ENCODE data around the gene GSTM2.

GSTM2 gene

DNA sequence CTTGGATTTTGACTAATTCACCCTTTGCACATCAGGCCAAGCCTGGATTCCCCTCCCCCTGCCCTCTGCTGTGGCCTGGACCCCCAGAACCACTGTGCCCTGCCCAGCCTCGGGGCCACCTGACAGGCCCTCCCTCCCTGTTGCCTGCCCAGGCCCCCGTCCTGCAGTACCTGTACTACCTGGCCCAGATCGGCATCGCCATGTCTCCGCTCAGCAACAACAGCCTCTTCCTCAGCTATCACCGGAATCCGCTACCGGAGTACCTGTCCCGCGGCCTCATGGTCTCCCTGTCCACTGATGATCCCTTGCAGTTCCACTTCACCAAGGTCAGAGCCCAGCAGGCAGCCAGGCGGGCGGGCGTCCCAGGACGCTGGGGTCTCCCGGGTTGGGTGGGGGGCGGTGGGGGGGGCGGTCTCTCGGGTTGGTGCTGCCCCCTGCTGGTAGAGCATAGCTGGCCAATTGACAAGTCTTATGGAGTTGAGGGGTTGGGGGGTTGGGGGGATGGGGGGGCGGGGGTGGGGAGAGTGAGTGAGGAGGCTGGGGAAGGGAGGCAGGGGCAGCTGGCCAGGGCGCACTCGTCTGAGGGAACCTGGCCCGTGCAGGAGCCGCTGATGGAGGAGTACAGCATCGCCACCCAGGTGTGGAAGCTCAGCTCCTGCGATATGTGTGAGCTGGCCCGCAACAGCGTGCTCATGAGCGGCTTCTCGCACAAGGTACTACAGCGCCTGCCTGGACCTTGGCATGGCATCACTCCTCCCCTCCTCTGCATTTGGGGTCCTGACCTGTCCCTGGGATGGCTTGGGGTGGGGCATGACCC is 37.6 kb upstream of the GSTM2 start:
- no peak for DNase-seq

DNA sequence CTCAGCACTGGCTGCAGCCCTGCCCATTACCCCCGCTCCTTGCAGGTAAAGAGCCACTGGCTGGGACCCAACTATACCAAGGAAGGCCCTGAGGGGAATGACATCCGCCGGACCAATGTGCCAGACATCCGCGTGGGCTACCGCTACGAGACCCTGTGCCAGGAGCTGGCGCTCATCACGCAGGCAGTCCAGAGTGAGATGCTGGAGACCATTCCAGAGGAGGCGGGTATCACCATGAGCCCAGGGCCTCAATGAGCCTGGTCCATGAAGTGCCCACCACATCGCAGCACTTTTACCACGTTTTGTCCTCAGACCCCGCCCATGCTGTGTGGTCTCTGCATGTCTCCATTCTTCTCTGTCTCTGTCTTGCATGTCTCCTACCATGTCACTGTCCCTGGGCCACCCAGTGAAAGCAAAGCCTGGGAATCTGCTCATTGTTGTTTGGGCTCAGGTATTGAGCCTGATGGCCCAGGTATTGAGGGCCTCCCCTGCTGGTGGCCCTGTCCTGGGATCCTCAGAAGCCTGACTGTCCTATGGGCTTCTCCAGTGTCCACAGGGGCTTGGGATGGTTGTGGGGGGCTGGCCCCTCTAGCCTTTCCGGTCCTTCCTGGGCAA is 36.9 kb upstream of the GSTM2 start:
- no peak for DNase-seq

DNA sequence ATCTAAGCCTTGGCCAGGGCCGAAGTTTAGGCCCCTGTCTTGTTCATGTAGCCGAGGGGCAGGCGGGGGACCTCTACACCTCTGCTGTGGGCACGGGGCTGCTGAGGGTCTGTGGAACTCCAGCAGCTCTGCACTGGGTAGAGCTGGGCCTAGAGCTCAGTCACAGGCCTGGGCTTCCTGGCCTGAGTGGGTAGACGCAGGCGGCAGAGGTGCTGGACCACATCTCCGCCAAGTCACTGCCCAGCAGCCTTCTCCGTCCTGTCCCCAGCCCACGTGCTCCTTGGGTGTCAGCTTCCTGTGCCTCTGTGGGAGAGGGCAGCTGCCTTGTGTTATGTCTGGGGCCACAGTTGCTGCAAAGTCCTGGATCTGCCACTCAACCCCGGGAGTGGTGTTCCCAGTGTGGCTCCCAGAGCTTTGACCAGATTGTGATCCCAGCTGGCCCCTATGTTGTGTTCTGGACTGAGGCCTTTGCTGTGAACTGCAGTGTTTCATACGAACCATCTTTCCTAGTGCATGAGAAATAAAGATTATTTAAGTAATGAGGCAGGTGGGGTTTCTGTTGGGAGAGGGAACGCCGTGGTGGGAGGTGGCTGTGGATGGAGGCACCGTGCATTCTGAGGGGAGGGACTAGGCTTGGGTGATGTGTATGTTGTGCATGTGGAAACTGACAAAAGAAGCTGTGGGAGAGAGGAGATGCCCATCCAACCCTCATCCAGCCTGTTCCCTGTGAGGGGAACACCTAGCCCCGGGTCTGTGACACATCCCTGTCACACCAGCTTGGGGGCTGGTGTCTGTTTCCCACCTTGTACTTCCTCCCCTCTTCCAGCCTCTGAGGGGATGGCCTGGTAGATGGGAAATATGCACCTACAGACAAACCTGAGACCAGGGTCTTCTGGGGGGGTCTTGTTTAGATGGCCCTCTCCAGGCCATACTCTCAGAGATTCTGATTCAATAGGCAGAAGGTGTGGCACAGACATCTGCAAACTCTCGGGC is 36.0 kb upstream of the GSTM2 start:
- DNase-seq = no peak

DNA sequence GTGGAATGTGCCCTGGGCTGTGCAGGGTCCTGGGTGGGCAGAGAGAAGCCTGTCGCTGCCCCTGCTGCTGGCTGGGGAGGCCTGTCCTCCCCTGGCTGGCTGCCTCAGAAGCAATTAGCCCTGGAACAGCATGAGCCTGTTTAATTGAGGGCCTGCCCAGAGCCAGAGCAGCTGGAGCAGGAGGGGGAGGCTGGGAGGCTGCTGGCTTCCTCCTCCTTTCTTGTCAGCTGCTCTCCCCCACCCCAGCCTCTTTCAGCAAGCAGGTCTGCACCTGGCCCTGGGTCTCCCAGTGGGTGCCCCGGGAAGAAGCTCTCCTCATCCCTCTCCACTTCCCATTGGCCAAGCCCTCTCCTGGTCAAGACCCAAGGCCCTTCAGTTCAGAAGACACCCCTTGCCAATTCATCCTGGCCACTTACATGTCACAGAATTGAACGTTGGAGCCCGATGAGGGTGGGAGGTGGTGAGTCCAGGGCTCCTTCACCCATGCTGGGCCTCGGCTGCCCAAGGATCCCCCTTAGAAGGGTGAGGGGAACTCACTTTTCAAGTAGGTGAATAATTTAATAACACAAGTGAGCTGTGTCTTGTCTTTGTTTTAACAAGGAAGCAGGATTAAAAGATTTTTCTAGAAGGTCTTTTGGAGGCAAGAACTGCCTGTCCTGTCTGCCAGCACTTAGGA is 35.0 kb upstream of the GSTM2 start:
- DNase-seq = peak; percentile 53

DNA sequence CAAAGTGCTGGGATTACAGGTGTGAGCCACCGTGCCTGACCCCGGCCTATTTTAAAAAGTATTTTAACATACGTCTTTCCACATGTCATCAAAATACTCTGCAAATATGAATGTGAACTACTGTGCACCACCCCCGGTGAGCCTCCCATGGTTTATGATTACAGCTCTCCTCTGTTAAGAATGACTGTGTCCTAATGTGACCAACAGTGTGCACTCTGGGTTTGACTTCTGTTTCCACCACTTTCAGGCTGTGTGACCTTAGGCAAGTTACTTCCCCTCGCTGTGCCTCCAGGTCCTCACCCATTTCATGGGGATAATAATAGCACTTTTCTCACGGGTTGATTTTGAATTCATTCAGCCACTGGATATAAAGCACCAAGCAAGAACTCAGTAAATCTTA is 33.6 kb upstream of the GSTM2 start:
- DNase-seq = no peak

DNA sequence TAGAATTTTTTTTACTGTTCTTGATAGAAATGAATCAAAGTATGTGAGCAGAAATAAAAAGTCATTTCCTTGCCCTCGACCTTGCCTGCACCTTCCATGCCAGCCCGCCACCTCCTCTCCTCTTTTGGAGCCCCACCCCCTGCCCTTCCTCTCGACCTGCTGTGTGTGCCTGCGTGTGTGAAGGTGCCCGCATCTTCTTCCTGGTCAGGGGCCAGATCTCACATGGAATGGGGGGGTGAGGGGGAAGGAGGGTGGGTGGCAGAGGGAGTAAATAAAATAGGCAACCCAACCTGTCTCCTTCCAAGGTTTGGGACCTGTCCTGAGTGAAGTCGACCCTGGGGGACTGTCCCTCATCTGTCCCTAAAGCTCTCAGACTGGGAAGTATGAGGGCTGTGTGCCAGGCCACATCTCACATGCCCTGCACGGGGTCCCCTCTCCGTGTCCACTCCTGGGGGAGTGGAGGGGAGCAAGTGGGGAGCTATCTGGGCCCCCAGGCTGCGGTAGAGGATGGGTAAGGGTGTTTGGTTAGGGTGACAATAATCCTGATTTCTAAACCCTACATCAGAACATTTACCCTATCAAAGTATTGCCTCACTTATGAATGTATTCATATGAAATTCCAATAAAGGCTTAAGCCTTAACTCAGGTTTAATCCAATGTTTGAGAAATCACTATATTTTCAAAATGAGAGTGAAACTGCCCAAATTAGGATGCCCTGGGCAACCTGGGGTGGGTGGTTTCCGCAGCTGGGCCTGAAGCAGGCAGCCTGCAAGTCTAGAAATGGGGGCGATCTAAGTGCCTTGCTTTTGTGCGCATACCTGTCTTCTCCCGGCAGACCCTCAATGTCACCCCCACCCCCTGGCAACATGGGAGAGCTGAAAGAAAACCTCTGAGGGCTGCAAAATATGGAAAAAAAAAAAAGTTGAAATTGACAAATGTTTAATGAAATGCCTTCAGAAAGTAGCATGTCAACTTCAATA is 32.8 kb upstream of the GSTM2 start:
- no peak for DNase-seq

DNA sequence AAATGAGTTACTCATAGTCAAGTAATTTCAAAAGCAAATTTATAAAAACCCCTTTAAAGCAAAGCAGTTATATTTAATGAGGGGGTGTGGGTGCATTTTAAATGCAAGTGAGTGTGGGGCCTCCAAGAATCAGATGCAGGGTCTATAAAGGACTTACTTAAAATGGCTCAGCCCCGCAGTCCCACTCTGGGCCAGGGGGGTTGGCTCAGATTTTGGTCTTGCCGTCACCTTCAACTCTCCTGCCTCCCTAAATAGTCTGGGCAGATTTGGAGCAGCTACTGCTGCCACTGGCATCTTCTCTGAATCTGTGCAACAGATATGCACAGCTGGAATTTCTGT is 32.0 kb upstream of the GSTM2 start:
- no peak for DNase-seq

DNA sequence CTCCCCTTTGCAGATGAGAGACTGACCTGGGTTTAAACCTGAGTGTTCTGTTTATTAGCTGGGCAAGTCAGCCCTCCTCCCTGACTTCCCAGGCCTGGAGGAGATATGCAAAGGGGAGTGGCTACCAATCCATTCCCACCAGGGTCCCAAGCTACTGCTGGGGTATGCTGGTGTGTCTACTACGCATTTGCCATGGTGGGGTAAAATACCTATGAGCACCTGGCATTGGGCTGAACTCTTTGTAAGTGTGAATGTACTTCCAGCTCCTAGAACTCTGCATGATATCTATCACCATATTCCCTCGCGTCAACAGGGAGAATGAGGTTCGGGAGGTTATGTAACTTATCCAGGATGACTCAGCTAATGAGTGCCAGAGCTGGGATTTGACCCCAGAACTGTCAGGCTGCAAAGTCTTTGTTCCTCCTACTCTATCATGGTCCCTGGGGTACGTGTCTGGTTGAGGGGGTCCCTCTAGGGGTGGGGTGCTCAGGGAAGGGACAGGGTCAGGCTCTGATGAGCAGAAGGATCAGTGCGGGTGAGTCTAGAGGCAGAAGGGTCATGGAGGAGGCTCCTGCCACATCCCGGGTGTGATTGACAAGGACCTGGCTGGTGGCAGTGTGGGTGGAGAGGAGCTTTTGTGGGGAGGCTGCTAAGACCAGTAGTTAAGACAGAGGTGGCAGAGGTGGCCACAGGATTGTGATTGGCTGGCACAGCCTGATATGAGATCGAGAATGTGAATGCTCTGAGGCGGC is 31.5 kb upstream of the GSTM2 start:
- no peak for DNase-seq

DNA sequence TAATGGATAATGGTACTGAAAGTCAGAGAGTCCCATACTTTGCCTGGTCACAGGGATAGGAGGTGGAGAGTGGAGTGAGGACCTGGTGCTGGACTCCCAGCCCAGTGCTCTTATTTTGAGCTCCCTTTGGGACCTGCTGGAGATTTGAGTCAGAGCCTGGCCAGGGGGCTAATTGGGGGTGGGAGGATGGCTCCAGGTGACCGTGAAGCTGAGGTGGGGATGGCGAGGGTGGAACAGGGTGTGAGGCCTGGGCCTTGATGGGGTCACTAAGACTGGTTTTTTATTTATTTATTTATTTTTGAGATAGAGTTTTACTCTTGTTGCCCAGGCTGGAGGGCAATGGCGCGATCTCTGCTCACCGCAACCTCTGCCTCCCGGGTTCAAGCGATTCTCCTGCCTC is 30.4 kb upstream of the GSTM2 start:
- DNase-seq = no peak

DNA sequence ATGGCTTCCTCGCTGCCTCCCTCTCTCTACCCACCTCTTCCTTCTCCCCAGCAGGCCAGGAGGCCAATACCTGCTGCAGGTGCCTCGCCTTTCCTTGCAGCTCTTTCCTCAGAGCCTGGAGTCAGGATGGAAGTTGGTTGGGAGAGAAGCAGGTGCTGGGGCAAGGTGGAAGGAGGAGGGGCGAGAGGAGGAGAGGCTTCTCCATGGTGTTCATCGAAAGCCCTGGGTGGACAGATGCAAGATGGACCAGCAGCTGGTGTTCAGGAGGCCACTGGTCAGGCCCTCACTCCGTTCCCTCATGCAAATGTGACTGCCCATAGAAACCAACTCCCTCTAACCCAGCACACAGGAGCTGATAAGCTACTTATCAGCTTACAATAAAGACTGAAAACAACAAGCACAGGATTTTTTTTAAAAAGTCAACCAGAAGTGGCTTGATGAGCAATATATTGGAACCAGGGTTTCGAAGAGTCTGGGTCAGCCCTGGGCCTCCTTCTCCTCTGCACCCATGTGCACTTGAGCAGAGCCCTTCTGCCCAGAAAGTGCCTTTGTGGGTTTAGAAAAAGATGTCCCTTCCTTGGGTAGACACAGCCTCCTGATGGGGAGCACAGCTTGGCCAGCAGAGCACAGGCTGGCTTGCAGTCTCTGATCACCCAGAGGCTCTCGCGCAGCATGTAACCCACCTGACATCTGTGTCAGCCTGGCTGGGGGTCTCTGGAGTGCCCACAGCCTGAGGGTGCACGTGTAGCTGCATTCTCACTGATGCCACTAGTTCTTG is 28.6 kb upstream of the GSTM2 start:
- no peak for DNase-seq

DNA sequence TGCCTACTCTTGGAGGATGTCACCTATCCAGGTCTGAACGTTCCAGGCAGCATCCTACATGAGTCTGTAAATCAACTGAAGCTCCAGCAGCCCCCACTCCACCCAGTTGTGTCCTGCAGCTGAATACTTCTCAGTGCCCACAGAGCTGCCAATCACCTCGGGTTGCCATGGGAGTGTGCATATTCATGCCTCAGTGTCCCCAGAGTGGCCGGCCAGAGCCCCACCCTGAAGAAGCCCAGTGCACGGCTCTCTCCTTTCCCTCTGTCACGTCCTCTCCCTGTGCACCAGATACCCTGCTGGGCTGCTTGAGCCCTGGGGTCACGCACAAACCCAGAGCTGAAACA is 28.0 kb upstream of the GSTM2 start:
- DNase-seq = no peak

DNA sequence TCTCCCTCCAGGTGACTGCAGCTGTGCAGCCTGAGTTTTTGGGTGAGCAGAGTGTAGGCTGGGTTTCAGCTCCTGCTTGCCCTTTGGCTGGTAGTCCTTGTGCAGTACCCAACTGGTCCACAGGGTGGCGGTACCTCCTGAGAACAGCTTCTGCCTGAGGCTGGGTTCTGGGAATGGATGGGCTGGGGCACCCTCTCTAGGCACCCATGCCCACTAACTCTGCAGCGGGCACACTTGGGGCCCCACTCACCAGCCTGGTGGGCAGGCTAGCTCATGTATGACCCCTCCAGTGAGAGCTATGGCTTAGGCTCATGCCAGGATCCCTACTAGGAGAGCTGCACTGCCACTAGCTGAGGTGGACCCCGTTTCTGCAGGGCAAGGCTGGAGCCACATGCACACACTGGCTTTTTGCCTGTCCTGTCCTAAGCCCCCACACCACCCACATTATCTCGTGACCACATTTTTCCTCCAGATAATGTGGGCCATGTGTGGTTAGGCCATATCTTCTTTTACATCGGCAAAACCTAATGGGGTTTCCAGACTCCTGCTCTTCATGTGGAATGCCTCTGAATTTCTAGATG is 27.5 kb upstream of the GSTM2 start:
- DNase-seq = peak; percentile 13

DNA sequence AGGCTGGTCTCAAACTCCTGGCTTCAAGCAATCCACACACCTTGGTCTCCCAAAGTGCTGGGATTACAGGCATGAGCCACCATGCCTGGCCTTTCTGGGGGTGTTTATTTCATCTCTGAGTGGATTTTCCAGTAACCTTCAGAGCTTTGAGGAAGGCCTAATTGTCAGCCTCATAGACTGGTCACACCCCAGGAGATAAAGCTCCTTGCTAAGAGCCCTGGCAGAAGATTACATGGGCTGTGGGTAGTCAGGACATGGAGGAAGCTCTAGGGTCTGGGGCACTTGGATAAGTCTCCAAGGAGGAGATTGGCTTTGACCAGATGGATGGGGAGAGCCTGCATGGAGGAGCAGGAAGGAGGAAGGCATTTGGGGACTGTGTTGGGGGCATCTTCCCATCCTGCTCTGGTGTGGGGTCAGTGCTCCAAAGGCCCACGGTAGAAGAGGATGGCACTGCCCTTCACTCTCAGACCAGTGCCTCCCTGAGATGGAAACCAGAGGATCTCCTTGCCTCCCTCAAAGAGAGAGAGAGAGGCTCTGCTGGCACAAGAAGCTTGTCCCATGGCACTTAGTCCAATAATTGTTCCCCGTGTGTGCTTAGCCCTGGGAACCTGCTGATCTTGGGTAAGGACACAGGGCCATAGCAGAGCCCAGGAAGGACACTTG is 26.6 kb upstream of the GSTM2 start:
- no peak for DNase-seq

DNA sequence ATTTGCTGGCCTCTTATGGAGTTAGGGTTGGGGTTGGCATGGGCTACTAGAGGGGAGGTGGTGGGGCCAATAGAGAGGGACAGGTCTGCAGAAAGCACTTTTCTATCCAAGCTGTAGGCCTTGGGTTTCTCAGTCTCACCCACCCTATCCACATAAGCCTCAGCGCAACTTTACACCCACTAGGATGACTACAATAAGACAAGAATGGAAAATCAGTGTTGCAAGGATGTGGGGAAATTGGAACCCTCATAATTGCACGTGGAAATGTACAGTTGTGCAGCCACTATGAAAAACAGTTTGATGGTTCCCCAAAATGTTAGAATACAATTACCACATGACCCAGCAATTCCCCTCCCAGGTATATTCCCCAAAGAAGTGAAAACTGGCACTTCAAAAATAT is 26.0 kb upstream of the GSTM2 start:
- no peak for DNase-seq

DNA sequence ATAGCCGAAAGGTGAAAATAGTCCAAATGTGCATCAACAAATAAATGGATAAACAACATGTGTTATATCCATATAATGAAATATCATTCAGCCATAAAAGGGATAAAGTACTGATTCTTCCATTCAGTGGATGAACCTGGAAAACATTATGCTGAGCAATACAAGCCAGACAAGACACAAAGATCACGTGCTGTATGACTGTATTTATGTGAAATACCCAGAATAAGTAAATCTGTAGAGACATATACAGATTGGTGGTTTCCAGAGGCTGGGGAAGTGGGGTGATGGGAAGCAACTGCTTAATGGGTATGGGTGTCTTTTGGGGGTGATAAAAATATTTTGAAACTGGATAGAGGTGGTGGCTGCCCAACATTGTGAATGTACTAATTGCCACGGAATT is 25.2 kb upstream of the GSTM2 start:
- DNase-seq = no peak

DNA sequence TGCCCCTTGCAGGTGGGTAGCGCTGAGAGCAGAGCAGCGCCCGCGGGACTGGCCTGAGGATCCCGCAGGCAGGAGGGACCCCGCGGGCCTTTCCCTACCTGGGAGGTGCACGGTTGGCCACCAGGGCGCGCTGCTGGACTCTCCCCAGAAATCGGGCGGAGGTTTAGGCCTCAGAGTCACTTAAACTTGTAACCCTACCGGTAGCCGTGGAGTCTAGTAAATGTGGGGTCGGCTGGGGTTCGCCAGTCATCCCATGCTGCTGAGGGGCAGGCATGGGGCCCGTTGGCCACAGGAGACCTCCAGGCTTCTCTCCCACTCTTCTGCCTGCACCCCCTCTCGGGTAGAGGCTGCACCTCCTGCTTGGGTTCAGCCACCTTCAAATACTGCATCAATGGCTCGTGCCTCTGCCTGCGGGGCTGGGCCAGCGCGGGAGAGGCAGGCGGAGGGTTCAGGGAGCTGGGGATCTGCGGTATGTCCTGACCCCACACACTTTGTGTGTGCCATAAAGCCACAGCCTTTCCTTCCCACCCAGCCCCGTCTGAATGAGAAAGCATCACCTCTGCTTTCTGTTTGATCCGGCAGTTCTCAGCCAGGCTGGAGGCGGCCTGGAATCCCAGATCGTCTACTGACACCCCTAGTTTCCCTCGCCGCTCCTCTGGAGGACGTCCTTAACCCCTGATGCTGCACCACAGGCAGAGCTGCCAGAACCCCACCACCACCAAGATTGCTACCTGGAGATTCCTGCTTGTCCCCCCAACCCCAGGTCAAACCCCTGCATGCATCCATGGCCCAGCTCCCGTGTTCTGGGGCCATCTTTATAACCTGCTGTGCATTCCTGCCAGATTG is 24.2 kb upstream of the GSTM2 start:
- DNase-seq = peak; percentile 38

DNA sequence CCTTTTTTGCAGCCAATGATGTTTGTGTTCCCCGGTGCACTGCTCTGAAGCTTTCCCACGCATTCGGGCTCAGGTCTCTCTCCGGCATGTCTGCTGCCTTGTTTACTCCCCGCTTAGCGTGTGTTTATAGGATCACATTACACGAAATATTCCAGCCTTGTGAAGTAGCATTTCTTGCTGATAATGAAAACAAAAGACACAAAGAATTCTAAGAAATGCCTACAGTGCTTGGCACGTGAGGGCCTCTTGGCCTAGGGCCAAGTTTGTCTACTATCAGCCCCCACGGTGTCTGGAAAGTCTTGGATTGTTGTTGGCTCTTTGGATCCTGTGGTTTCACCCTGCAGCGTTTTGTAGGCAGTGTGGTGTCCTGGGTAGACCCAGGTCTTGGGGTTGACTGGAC is 23.2 kb upstream of the GSTM2 start:
- DNase-seq = no peak

DNA sequence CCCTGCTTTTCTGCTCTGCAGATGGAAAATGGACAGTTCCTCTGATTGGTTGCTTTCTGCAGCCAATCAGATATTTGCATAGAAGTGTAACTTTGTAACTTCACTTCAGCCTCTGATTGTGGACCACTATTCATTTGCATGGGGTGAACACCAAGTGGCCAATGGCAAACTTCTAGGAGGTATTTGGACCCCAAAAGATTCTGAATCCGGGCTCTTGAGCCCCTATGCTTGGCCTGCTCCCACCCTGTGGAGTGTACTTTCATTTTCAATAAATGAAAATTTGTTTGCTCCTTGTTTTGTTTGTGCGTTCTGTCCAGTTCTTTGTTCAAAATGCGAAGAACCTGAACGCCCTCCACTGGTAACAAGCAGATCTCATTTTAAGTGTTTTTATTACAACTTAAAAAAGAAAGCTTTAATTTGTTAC is 18.4 kb upstream of the GSTM2 start:
- no peak for DNase-seq
